ENCODE data around the gene CFAP61.

DNA sequence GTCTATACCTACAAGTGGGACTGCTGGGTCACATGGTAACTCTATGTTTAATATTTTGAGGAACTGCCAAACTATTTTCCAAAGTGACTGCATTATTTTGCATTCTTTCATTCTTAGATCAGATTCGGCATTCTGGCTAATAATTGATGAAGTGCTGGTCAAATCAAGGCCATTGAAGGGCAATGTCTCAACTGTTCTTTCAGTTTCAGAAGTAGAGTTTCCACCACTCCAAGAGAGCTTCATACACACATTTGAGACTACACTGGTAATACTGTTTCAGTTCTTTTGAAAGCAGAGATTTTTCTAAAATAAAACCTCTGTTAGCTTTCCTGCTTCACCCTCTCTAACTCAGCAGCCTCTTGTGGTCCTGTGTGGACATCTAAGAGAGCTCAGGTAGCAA, 154.5 kb downstream of the CFAP61 start:
- TF ChIP-seq, protein P1, sequence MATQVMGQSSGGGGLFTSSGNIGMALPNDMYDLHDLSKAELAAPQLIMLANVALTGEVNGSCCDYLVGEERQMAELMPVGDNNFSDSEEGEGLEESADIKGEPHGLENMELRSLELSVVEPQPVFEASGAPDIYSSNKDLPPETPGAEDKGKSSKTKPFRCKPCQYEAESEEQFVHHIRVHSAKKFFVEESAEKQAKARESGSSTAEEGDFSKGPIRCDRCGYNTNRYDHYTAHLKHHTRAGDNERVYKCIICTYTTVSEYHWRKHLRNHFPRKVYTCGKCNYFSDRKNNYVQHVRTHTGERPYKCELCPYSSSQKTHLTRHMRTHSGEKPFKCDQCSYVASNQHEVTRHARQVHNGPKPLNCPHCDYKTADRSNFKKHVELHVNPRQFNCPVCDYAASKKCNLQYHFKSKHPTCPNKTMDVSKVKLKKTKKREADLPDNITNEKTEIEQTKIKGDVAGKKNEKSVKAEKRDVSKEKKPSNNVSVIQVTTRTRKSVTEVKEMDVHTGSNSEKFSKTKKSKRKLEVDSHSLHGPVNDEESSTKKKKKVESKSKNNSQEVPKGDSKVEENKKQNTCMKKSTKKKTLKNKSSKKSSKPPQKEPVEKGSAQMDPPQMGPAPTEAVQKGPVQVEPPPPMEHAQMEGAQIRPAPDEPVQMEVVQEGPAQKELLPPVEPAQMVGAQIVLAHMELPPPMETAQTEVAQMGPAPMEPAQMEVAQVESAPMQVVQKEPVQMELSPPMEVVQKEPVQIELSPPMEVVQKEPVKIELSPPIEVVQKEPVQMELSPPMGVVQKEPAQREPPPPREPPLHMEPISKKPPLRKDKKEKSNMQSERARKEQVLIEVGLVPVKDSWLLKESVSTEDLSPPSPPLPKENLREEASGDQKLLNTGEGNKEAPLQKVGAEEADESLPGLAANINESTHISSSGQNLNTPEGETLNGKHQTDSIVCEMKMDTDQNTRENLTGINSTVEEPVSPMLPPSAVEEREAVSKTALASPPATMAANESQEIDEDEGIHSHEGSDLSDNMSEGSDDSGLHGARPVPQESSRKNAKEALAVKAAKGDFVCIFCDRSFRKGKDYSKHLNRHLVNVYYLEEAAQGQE (IDR thresholded peaks at IDR 0.05; ENCODE audit: low read depth, low read length), result no peak
- TF ChIP-seq GABPA (IDR thresholded peaks at IDR 0.05; ENCODE audit: low read depth) (no peak), CTCF (IDR thresholded peaks at IDR 0.05) (no peak), JUND (IDR thresholded peaks at IDR 0.05) (no peak), SIN3A (IDR thresholded peaks at IDR 0.05; ENCODE audit: borderline replicate concordance, low read depth, low read length) (no peak), POLR2AphosphoS5 (IDR thresholded peaks at IDR 0.05; ENCODE audit: low read depth, low read length) (no peak), USF2 (IDR thresholded peaks at IDR 0.05; ENCODE audit: borderline replicate concordance, low read depth, low read length) (no peak), EP300 (IDR thresholded peaks at IDR 0.05; ENCODE audit: borderline replicate concordance in 1 of 2, low read depth in 1 of 2, low read length in 1 of 2) (no peak), RAD21 (IDR thresholded peaks at IDR 0.05; ENCODE audit: low read length) (no peak), EZH2phosphoT487 (IDR thresholded peaks at IDR 0.05; ENCODE audit: borderline replicate concordance, low read depth) (no peak), ZBTB33 (IDR thresholded peaks at IDR 0.05; ENCODE audit: borderline replicate concordance, low read depth) (no peak)
- TF ChIP-seq, protein P2, sequence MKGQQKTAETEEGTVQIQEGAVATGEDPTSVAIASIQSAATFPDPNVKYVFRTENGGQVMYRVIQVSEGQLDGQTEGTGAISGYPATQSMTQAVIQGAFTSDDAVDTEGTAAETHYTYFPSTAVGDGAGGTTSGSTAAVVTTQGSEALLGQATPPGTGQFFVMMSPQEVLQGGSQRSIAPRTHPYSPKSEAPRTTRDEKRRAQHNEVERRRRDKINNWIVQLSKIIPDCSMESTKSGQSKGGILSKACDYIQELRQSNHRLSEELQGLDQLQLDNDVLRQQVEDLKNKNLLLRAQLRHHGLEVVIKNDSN (IDR thresholded peaks at IDR 0.05; ENCODE audit: borderline replicate concordance, low read depth), result no peak
